NCI-H748 (cell line): ENCODE measurements around the gene GGT5.

ENCODE experiments used
- DNase-seq: peaks from one replicate; lab custom pipeline; 2025; ENCODE audit not compliant: unreplicated experiment; lab: John Stamatoyannopoulos, UW

GGT5 gene

GRCh38 chr22:24170188-24170587, 74.7 kb downstream of the GGT5 start:
- peak; percentile 32 for DNase-seq
